Liver (tissue), 9 donors: ENCODE measurements around the gene DNAJC8. TPM values are rescaled to one million over a fixed set of nuclear protein-coding genes. Genes with fewer than 3 reads are reported as not detected.

Experiments
- DNase-seq: peaks from one replicate; pipeline ENCODE4 v3.0.0-alpha.2; 2017; ENCODE audit warnings: low spot score
- H3K27ac ChIP-seq, 2 donors: one replicate each; pipeline ENCODE4 v1.7.0; 2013; ENCODE audit warnings: inconsistent platforms in 2 of 2, low read length in 2 of 2, control low read depth in 1 of 2, low read depth in 1 of 2, mild to moderate bottlenecking in 1 of 2
- H3K27me3 ChIP-seq, 4 donors: one replicate each; pipeline versions ENCODE4 v1.6.1 to v1.7.0; 2013; ENCODE audit warnings: low read length in 3 of 4, inconsistent platforms in 1 of 4, mild to moderate bottlenecking in 1 of 4, moderate library complexity in 1 of 4; ENCODE audit not compliant: control insufficient read depth in 4 of 4, insufficient read depth in 4 of 4
- H3K36me3 ChIP-seq, 4 donors: one replicate each; pipeline versions ENCODE4 v1.6.1 to v1.7.0; 2013; ENCODE audit warnings: low read length in 3 of 4, mild to moderate bottlenecking in 3 of 4, low read depth in 1 of 4, moderate library complexity in 1 of 4; ENCODE audit not compliant: control insufficient read depth in 4 of 4, insufficient read depth in 3 of 4
- H3K4me1 ChIP-seq, 4 donors: one replicate each; pipeline versions ENCODE4 v1.6.1 to v1.7.0; 2013; ENCODE audit warnings: low read length in 3 of 4, mild to moderate bottlenecking in 3 of 4, moderate library complexity in 1 of 4; ENCODE audit not compliant: control insufficient read depth in 4 of 4, insufficient read depth in 4 of 4
- H3K4me3 ChIP-seq, 3 donors: one replicate each; pipeline versions ENCODE4 v1.6.1 to v1.7.0; 2013; ENCODE audit warnings: low read length in 3 of 3, control low read depth in 1 of 3, low read depth in 1 of 3, mild to moderate bottlenecking in 1 of 3
- H3K9ac ChIP-seq, 2 donors: one replicate each; pipeline ENCODE4 v1.7.0; 2013; ENCODE audit warnings: low read length in 2 of 2, mild to moderate bottlenecking in 2 of 2, moderate library complexity in 2 of 2, control low read depth in 1 of 2, low read depth in 1 of 2
- H3K9me3 ChIP-seq, 4 donors: one replicate each; pipeline versions ENCODE4 v1.6.1 to v1.7.0; 2013; ENCODE audit warnings: low read length in 3 of 4; ENCODE audit not compliant: control insufficient read depth in 4 of 4
- ATF3 ChIP-seq: IDR thresholded peaks from 2 replicates; pipeline ENCODE4 v1.6.1; 2016; ENCODE audit warnings: antibody characterized with exemption
- EGR1 ChIP-seq, 2 donors: IDR thresholded peaks; 2 replicates each; pipeline ENCODE4 v1.6.1; 2016 to 2018; ENCODE audit warnings: antibody characterized with exemption in 2 of 2, low read depth in 2 of 2
- FOXA1 ChIP-seq: IDR thresholded peaks from 2 replicates; pipeline ENCODE4 v1.6.1; 2016; ENCODE audit warnings: antibody characterized with exemption
- FOXA2 ChIP-seq: IDR thresholded peaks from 2 replicates; pipeline ENCODE4 v1.6.1; 2016; ENCODE audit warnings: antibody characterized with exemption
- GABPA ChIP-seq, 2 donors: IDR thresholded peaks in 1 of 2; conservative IDR thresholded peaks in 1 of 2; 2 replicates each; pipeline ENCODE4 v1.6.1; 2016; ENCODE audit warnings: antibody characterized with exemption in 2 of 2, mild to moderate bottlenecking in 1 of 2, moderate library complexity in 1 of 2
- HNF4A ChIP-seq, 2 donors: conservative IDR thresholded peaks; 2 replicates each; pipeline ENCODE4 v1.6.1; 2016; ENCODE audit warnings: antibody characterized with exemption in 2 of 2, mild to moderate bottlenecking in 2 of 2
- HNF4G ChIP-seq: IDR thresholded peaks from 2 replicates; pipeline ENCODE4 v1.6.1; 2016; ENCODE audit warnings: antibody characterized with exemption
- JUND ChIP-seq, 2 donors: IDR thresholded peaks; 2 replicates each; pipeline ENCODE4 v1.6.1; 2016; ENCODE audit warnings: antibody characterized with exemption in 2 of 2
- NR2F2 ChIP-seq: IDR thresholded peaks from 2 replicates; pipeline ENCODE4 v1.6.1; 2016; ENCODE audit warnings: antibody characterized with exemption
- RAD21 ChIP-seq, 2 donors: IDR thresholded peaks; 2 replicates each; pipeline ENCODE4 v1.6.1; 2016; ENCODE audit warnings: antibody characterized with exemption in 2 of 2, mild to moderate bottlenecking in 2 of 2
- RXRA ChIP-seq, 2 donors: IDR thresholded peaks; 2 replicates each; pipeline ENCODE4 v1.6.1; 2017 to 2018; ENCODE audit warnings: antibody characterized with exemption in 2 of 2, mild to moderate bottlenecking in 1 of 2
- SP1 ChIP-seq: IDR thresholded peaks from 2 replicates; pipeline ENCODE4 v1.6.1; 2018; ENCODE audit warnings: antibody characterized with exemption, mild to moderate bottlenecking
- TAF1 ChIP-seq: conservative IDR thresholded peaks from 2 replicates; pipeline ENCODE4 v1.6.1; 2016; ENCODE audit warnings: antibody characterized with exemption, mild to moderate bottlenecking
- YY1 ChIP-seq: IDR thresholded peaks from 2 replicates; pipeline ENCODE4 v1.6.1; 2016; ENCODE audit warnings: antibody characterized with exemption, mild to moderate bottlenecking
- ZBTB33 ChIP-seq: IDR thresholded peaks from 2 replicates; pipeline ENCODE4 v1.6.1; 2016; ENCODE audit warnings: antibody characterized with exemption
- WGBS: extraction: QIAGEN DNeasy Blood & Tissue Kit; methylation state at CpG from one replicate; pipeline ENCODE4 v1.1.7; 2013; 5-methylcytosine and 5-hydroxymethylcytosine counted together
- polyA plus RNA-seq, 2 donors: library from polyadenylated mRNA; stranded (reverse) in 1 of 2; unstranded in 1 of 2; fragments of 200-250 nt in 1 of 2; fragments of >200 nt in 1 of 2; fragmentation: Nextera tagmentation in 1 of 2; extraction: Ambion mirVana in 1 of 2; gene quantifications; one replicate each; pipeline versions ENCODE4 v1.2.1 to v1.2.3, GENCODE V29; 2013 to 2015
- total RNA-seq, 2 donors: library from RNA; depleted of rRNA; stranded (reverse); fragments of >200 nt; gene quantifications; one replicate each; pipeline ENCODE4 v1.2.3, GENCODE V29; 2014
- TF ChIP-seq, protein P1 (sequence below): IDR thresholded peaks from 2 replicates; pipeline ENCODE4 v1.6.1; 2016; ENCODE audit warnings: antibody characterized with exemption
- TF ChIP-seq, protein P2 (sequence below): fragments of 150-350 bp; IDR thresholded peaks from 2 replicates; pipeline ENCODE4 v1.5.1; 2017; ENCODE audit warnings: improper control_type of control experiment, low read depth, low read length; ENCODE audit not compliant: missing input control
- TF ChIP-seq, protein P3 (sequence below): IDR thresholded peaks from 2 replicates; pipeline ENCODE4 v1.6.1; 2016; ENCODE audit warnings: antibody characterized with exemption, mild to moderate bottlenecking
- donor health status: healthy.
- donor health status: healthy.
- donor health status: healthy.
- donor health status: healthy.
- donor health status: healthy.

DNAJC8 gene
- total and polyA plus RNA-seq, 4 donors, result 14.9 to 38.6 (median 25.2) TPM

GRCh38 chr1:28208818-28209441 lies 23.9 kb downstream of the DNAJC8 start (continued):
- no peak for TF ChIP-seq ZBTB33
- TF ChIP-seq JUND (IDR thresholded peaks at IDR 0.05), result no peak
- TF ChIP-seq HNF4A (conservative IDR thresholded peaks at IDR 0.05), result peak in 1 of 2 donors; percentile 11
- no peak for TF ChIP-seq EGR1 (IDR thresholded peaks at IDR 0.05; ENCODE audit: low read depth in 2 of 2)
- TF ChIP-seq, protein P1, sequence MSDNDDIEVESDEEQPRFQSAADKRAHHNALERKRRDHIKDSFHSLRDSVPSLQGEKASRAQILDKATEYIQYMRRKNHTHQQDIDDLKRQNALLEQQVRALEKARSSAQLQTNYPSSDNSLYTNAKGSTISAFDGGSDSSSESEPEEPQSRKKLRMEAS, result no peak
- no peak for TF ChIP-seq GABPA (IDR thresholded peaks at IDR 0.05 in 1 of 2, conservative IDR thresholded peaks at IDR 0.05 in 1 of 2)
- no peak for TF ChIP-seq SP1

DNA sequence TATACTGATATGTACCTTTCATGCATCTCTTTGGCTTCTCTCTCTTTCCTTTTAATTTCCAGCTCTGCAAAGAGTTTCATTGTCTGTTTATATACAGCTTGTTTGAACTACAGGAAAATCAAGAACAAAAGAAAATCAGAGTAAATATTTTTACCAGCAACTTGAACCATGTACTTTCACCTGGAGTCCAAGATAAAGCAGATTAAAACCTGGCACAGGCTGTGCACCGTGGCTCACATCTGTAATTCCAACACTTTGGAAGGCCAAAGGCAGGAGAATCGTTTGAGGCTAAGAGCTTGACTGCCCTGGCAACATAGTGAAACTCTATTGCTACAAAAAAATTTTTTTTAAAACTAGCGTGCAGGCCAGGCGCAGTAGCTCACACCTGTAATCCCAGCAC lies 27.6 kb downstream of the DNAJC8 start:
- TF ChIP-seq, protein P2, sequence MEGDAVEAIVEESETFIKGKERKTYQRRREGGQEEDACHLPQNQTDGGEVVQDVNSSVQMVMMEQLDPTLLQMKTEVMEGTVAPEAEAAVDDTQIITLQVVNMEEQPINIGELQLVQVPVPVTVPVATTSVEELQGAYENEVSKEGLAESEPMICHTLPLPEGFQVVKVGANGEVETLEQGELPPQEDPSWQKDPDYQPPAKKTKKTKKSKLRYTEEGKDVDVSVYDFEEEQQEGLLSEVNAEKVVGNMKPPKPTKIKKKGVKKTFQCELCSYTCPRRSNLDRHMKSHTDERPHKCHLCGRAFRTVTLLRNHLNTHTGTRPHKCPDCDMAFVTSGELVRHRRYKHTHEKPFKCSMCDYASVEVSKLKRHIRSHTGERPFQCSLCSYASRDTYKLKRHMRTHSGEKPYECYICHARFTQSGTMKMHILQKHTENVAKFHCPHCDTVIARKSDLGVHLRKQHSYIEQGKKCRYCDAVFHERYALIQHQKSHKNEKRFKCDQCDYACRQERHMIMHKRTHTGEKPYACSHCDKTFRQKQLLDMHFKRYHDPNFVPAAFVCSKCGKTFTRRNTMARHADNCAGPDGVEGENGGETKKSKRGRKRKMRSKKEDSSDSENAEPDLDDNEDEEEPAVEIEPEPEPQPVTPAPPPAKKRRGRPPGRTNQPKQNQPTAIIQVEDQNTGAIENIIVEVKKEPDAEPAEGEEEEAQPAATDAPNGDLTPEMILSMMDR, result no peak
- no peak for TF ChIP-seq FOXA1
- peak in 1 of 2 donors; percentile 58 for TF ChIP-seq GABPA (IDR thresholded peaks at IDR 0.05 in 1 of 2, conservative IDR thresholded peaks at IDR 0.05 in 1 of 2)
- TF ChIP-seq, protein P1, result peak; percentile 48
- TF ChIP-seq YY1, result no peak
- TF ChIP-seq JUND (IDR thresholded peaks at IDR 0.05), result peak; percentile 32 to 68
- TF ChIP-seq ATF3, result no peak
- TF ChIP-seq FOXA2, result no peak
- TF ChIP-seq SP1, result peak; percentile 36
- no peak for TF ChIP-seq EGR1 (IDR thresholded peaks at IDR 0.05; ENCODE audit: low read depth in 2 of 2)
- peak; percentile 94 to 95 for TF ChIP-seq HNF4A (conservative IDR thresholded peaks at IDR 0.05)
- no peak for TF ChIP-seq TAF1
- no peak for TF ChIP-seq NR2F2
- peak; percentile 30 for TF ChIP-seq ZBTB33
- peak; percentile 29 to 43 for TF ChIP-seq RAD21 (IDR thresholded peaks at IDR 0.05)
- peak; percentile 72 for TF ChIP-seq HNF4G
- TF ChIP-seq RXRA (IDR thresholded peaks at IDR 0.05), result peak; percentile 63 to 73
- TF ChIP-seq, protein P3, sequence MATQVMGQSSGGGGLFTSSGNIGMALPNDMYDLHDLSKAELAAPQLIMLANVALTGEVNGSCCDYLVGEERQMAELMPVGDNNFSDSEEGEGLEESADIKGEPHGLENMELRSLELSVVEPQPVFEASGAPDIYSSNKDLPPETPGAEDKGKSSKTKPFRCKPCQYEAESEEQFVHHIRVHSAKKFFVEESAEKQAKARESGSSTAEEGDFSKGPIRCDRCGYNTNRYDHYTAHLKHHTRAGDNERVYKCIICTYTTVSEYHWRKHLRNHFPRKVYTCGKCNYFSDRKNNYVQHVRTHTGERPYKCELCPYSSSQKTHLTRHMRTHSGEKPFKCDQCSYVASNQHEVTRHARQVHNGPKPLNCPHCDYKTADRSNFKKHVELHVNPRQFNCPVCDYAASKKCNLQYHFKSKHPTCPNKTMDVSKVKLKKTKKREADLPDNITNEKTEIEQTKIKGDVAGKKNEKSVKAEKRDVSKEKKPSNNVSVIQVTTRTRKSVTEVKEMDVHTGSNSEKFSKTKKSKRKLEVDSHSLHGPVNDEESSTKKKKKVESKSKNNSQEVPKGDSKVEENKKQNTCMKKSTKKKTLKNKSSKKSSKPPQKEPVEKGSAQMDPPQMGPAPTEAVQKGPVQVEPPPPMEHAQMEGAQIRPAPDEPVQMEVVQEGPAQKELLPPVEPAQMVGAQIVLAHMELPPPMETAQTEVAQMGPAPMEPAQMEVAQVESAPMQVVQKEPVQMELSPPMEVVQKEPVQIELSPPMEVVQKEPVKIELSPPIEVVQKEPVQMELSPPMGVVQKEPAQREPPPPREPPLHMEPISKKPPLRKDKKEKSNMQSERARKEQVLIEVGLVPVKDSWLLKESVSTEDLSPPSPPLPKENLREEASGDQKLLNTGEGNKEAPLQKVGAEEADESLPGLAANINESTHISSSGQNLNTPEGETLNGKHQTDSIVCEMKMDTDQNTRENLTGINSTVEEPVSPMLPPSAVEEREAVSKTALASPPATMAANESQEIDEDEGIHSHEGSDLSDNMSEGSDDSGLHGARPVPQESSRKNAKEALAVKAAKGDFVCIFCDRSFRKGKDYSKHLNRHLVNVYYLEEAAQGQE, result peak; percentile 29
- Histone ChIP-seq H3K9me3 (no peaks in the 10 kb centered on the region), H3K4me3 (no peak overlapping the region), H3K27ac (no peak overlapping the region), H3K9ac (no peak overlapping the region), H3K36me3 (peaks cover 12 to 45% (median 25%) of the 10 kb centered on the region in 4 donors), H3K27me3 (no peaks in the 10 kb centered on the region), H3K4me1 (peaks cover 1 to 13% (median 7%) of the 10 kb centered on the region in 4 donors)
- DNase-seq, result no peak
- WGBS, result 36% methylated on average over 4 of the region's 4 CpGs
